Lower leg skin (tissue), 4 donors: ENCODE data around the gene SLC44A5. TPM values are rescaled to one million over a fixed set of nuclear protein-coding genes. Genes with fewer than 3 reads are reported as not detected.

Experiments used
- DNase-seq, 2 donors: peaks; one replicate each; pipeline ENCODE4 v3.0.0-alpha.2; 2019; ENCODE audit warnings: low spot score in 2 of 2
- H3K4me3 ChIP-seq: fragments of 200-600 bp; sonication (generic); 2 replicates; pipeline ENCODE4 v1.5.1; 2017; ENCODE audit warnings: mild to moderate bottlenecking, low read depth; ENCODE audit not compliant: poor library complexity, severe bottlenecking
- CTCF ChIP-seq, 3 donors: fragments of 450-650 bp; IDR thresholded peaks; one replicate each; pipeline ENCODE4 v1.5.1; 2016; ENCODE audit warnings: antibody characterized with exemption in 3 of 3, mild to moderate bottlenecking in 3 of 3, moderate library complexity in 2 of 3
- POLR2A ChIP-seq, 2 donors: fragments of 450-650 bp; IDR thresholded peaks; one replicate each; pipeline ENCODE4 v1.6.1; 2016 to 2017; ENCODE audit warnings: antibody characterized with exemption in 2 of 2, mild to moderate bottlenecking in 1 of 2, moderate library complexity in 1 of 2
- WGBS, 2 donors: methylation state at CpG; one replicate each; pipeline ENCODE4 v1.1.5; 2018; 5-methylcytosine and 5-hydroxymethylcytosine counted together
- intact Hi-C: fragments of 100-400 bp; cut with DNase I; formaldehyde crosslinking; loops from one replicate; pipeline ENCODE4 v1.15.0; 2023; ENCODE audit warnings: low total_unique reads
- total RNA-seq, 4 donors: library from RNA; depleted of rRNA; stranded (reverse); fragments of >200 nt; gene quantifications; one replicate each; pipeline ENCODE4 v1.1.0, GENCODE V29; 2016

Gene SLC44A5
- total RNA-seq, 4 donors from 2014 or later: 0.39 to 25.4 (median 7.7) TPM

DNA sequence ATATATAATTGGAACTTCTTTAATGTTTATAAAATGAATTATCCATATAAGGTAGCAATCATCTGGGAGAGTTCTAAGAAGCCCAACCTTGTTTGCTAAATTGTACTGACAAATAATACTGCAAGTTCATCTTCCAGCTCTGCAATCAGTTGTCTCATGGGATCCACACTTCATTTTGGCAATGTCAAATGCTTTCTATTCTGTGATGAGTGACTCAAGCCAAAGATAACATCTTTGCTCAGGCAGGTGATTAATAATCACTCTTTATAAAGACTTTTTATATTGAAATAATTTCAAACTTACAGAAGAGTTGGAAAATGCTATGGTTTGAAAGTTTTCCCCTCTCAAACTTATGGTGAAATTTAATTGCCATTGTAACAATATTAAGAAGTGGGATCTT, 67.2 kb downstream of the SLC44A5 start:
- no peak for DNase-seq
- no peak overlapping the region for H3K4me3 ChIP-seq
- TF ChIP-seq CTCF (IDR thresholded peaks at IDR 0.05) (no peak), POLR2A (IDR thresholded peaks at IDR 0.05) (no peak)
- intact Hi-C loops: no loop called here

DNA sequence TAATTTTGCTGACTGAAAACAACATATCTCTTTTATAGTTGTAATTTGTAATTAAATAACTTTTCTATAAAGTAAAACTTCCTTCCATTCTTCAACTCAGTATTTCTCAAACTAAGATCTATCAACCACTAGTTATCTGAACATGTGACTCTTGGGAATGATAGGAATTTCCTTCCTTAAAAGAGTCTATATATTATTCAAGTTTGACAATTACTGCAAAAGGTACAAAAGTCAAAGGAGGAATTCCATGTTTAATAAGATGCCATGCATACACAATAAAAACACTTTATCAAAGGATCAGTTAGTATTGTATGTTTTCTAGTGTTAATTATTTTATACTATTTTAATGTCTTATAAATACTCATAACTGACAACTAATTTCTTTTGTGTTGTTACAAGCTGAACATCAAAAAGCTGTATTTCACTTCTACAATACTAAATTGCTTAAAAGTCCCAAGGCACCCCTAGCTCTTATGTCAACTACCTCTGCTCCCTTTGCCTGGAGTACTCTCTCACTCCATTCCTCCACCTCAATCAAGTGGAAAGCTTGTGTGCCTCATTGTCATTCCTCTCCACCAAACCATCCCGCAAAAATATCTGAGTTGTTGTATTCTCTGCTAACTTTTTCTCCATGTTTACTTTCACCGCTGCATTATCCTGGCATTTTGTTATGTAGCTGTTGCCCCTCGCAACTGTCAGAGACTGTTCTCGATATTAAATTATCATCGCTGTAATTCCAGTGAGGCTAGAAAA, 67.9 kb downstream of the SLC44A5 start:
- no peak overlapping the region for H3K4me3 ChIP-seq
- DNase-seq: no peak
- 80 to 91% methylated on average over 5 of the region's 5 CpGs for WGBS, 2 donors
- intact Hi-C loops: no loop called here
- TF ChIP-seq CTCF (IDR thresholded peaks at IDR 0.05) (no peak), POLR2A (IDR thresholded peaks at IDR 0.05) (no peak)

GRCh38 chr1:75539230-75540116, 71.4 kb downstream of the SLC44A5 start:
- no peak for TF ChIP-seq CTCF (IDR thresholded peaks at IDR 0.05)
- no peak for TF ChIP-seq POLR2A (IDR thresholded peaks at IDR 0.05)
- intact Hi-C loops: no loop called here
- H3K4me3 ChIP-seq: no peak overlapping the region
- DNase-seq: no peak
- WGBS, 2 donors: 60 to 65% methylated on average over 6 of the region's 6 CpGs

- 71 to 77% methylated on average over 2 of the region's 2 CpGs for WGBS, 2 donors
- DNase-seq: no peak
- intact Hi-C loops: no loop called here
- no peak for TF ChIP-seq POLR2A (IDR thresholded peaks at IDR 0.05)
- TF ChIP-seq CTCF (IDR thresholded peaks at IDR 0.05): no peak
- H3K4me3 ChIP-seq: no peak overlapping the region
Measured at GRCh38 chr1:75533085-75533484, 77.8 kb downstream of the SLC44A5 start.

DNA sequence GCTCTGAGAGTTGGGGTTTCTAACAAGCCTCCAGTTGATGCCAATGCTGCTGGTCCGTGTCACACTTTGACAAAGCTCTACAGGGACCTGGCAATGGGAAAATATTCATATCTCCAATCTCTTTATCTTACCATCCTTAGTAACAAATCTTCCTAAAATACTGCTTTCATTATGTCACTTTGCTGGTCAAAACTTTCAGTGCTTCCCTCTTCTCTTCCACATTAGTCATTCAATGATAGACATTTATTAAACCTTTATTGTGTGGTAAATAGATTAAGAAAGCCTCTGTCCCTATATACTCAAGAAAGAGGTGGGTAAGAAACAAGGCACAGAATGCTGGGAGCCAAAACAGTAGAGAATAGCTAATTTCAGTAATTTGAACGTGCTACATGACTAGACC, 79.3 kb downstream of the SLC44A5 start:
- no peak overlapping the region for H3K4me3 ChIP-seq
- WGBS, 2 donors: 70% methylated on average over 2 of the region's 2 CpGs
- intact Hi-C loops: no loop called here
- no peak for TF ChIP-seq POLR2A (IDR thresholded peaks at IDR 0.05)
- TF ChIP-seq CTCF (IDR thresholded peaks at IDR 0.05): no peak
- DNase-seq: no peak
